GM10266 (cell line): ENCODE data around the gene STPG1.

Experiments
- DNase-seq: peaks from one replicate; pipeline ENCODE4 v3.0.0; 2012; ENCODE audit errors: extremely low spot score
- TF ChIP-seq, protein P1 (sequence below): IDR thresholded peaks from 2 replicates; pipeline ENCODE4 v1.5.1; 2012; ENCODE audit warnings: mild to moderate bottlenecking, low read depth; ENCODE audit not compliant: control insufficient read depth, insufficient read depth; ENCODE audit errors: missing control alignments

Gene STPG1

DNA sequence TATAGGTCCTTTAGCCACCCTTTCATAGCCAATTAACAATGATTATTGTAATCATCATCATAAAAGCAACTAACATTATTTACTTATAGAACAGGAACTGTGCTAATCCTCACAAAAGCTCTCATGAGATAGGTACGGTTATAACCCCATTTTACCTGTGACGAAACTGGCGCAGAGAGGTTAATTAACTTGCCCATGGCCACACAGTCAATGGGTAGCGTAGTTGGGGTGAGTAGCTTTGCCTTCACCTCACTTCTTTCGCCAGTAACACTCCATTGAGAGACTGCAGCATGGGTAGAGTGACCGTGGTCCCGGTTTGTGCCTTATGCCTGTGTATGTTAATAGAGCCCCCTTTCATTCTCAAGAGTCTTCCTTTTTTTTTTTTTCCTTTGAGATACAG, 12.3 kb upstream of the STPG1 start:
- DNase-seq: no peak
- TF ChIP-seq, protein P1, sequence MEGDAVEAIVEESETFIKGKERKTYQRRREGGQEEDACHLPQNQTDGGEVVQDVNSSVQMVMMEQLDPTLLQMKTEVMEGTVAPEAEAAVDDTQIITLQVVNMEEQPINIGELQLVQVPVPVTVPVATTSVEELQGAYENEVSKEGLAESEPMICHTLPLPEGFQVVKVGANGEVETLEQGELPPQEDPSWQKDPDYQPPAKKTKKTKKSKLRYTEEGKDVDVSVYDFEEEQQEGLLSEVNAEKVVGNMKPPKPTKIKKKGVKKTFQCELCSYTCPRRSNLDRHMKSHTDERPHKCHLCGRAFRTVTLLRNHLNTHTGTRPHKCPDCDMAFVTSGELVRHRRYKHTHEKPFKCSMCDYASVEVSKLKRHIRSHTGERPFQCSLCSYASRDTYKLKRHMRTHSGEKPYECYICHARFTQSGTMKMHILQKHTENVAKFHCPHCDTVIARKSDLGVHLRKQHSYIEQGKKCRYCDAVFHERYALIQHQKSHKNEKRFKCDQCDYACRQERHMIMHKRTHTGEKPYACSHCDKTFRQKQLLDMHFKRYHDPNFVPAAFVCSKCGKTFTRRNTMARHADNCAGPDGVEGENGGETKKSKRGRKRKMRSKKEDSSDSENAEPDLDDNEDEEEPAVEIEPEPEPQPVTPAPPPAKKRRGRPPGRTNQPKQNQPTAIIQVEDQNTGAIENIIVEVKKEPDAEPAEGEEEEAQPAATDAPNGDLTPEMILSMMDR: no peak

GRCh38 chr1:24425441-24425840, 11.9 kb upstream of the STPG1 start:
- TF ChIP-seq, protein P1: no peak
- DNase-seq: no peak

DNA sequence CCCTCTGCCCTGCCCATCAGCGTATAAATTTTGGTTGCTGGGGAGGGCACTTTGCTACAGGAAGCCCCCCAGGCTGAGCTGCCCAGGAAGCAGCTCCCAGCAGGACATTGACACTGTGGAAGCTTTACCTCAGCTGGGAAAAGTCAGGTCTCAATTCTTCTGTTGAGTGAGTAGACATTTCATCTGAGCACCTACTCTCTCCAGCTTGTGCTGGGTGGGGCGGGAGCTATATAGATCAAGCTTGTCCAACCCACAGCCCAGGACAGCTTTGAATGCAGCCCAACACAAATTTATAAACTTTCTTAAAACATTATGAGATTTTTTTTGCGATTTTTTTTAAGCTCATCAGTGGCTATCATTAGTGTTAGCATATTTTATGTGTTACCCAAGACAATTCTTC, 11.4 kb upstream of the STPG1 start:
- DNase-seq: no peak
- TF ChIP-seq, protein P1: no peak

GRCh38 chr1:24424207-24424606, 10.6 kb upstream of the STPG1 start:
- no peak for DNase-seq
- TF ChIP-seq, protein P1: no peak

GRCh38 chr1:24421502-24421901, 7.9 kb upstream of the STPG1 start:
- TF ChIP-seq, protein P1: peak; percentile 16
- DNase-seq: no peak

DNA sequence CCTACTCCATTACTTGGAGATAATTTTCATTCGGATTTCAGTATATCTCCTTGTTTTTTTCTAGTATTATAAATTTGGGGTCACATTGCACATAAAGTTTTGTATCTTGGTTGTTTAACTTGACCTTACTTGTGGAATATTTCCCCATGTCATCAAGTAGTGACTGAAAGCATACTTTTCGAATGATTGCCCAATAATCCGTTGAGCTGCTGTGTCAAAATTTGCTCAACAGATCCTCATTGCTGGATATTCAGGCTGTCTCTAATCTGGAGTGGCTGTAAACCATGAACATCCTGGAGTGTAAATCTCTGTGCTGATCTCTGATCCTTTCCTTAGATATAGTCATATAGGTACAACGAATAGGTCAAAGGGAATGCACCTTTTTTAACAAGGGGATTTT, 7.0 kb upstream of the STPG1 start:
- DNase-seq: no peak
- TF ChIP-seq, protein P1: no peak

DNA sequence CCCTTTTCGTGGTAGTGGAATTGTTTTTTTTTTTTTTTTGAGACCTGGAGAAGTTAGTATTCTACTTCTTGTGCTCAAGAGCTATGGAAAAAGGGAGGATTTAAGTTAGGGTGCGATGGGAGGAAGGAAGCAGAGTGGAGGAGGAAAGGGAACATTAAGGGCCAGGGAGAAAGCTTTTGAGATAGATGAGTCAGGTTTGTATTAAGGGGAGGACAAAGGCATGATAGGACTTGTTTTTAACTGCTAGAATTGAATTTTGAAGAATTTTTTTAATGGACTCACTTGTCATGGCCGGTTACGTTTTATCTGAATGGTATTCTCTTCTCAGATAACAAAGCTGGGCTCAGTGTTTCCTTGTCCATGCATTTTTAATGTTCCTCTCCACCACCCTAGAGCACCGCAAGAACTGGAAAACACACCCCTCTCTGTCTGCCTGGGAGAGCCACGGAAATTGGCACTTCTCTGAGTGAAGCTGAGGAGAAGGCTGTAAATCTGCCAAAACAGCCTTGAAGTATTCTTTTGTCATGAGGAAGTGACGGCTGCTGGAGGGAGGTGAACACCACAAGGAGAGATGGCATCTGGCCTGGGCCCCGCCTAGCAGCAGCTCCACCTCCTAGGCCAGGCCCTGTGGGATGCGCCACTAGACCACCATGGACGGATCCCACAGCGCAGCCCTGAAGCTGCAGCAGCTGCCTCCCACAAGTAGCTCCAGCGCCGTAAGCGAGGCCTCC, 5.5 kb upstream of the STPG1 start:
- DNase-seq: no peak
- TF ChIP-seq, protein P1: no peak
